ENCODE data around the gene CBX5.
"Not testable (repeated sequence)": the region's sequence is repeated elsewhere in the genome, so short reads cannot be mapped to it uniquely, and the experiment has no call there.

Gene CBX5

GRCh38 chr12:54279632-54280467 is at the start of gene CBX5:
TSS of gene CBX5 (minus strand) at chr12:54280122. CDS start at chr12:54257650, 22,472 bp downstream.
- DNase-seq (ENCODE audit: low read depth in 2 of 2), result peak; percentile 99

GRCh38 chr12:54328595-54329337 is 48.8 kb upstream of the CBX5 start:
- DNase-seq (ENCODE audit: low read depth in 2 of 2), result no peak

- DNase-seq (ENCODE audit: low read depth in 2 of 2), result not testable (repeated sequence)
Measured at GRCh38 chr12:54325442-54326109, 45.7 kb upstream of the CBX5 start.

GRCh38 chr12:54324617-54325441 is 44.9 kb upstream of the CBX5 start, which contains the start of gene COPZ1:
TSS of gene COPZ1 (plus strand) at chr12:54325131. CDS start at chr12:54325164, 33 bp downstream.
- DNase-seq (ENCODE audit: low read depth in 2 of 2), result peak; percentile 79 to 95

GRCh38 chr12:54321363-54321762 is 41.4 kb upstream of the CBX5 start:
- no peak for DNase-seq (ENCODE audit: low read depth in 2 of 2)

GRCh38 chr12:54312309-54312708 is 32.4 kb upstream of the CBX5 start:
- not testable (repeated sequence) for DNase-seq (ENCODE audit: low read depth in 2 of 2)

- DNase-seq (ENCODE audit: low read depth in 2 of 2), result no peak
Measured at GRCh38 chr12:54311051-54311450, 31.1 kb upstream of the CBX5 start.

- no peak for DNase-seq (ENCODE audit: low read depth in 2 of 2)
Measured at GRCh38 chr12:54306925-54307741, 27.2 kb upstream of the CBX5 start.

- DNase-seq (ENCODE audit: low read depth in 2 of 2), result no peak
Measured at GRCh38 chr12:54304187-54304810, 24.4 kb upstream of the CBX5 start.

GRCh38 chr12:54303640-54304039 is 23.7 kb upstream of the CBX5 start:
- no peak for DNase-seq (ENCODE audit: low read depth in 2 of 2)

GRCh38 chr12:54301428-54302048 is 21.6 kb upstream of the CBX5 start:
- DNase-seq (ENCODE audit: low read depth in 2 of 2), result no peak

GRCh38 chr12:54300732-54301427 is 21.0 kb upstream of the CBX5 start, which contains the start of gene NFE2:
TSS of gene NFE2 (minus strand) at chr12:54301015. CDS start at chr12:54295248, 5,767 bp downstream.
- DNase-seq (ENCODE audit: low read depth in 2 of 2), result no peak

- DNase-seq (ENCODE audit: low read depth in 2 of 2), result no peak
Measured at GRCh38 chr12:54300225-54300731, 20.4 kb upstream of the CBX5 start.

- no peak for DNase-seq (ENCODE audit: low read depth in 2 of 2)
Measured at GRCh38 chr12:54299515-54300224, 19.7 kb upstream of the CBX5 start.

GRCh38 chr12:54298904-54299303 is 19.0 kb upstream of the CBX5 start:
- no peak for DNase-seq (ENCODE audit: low read depth in 2 of 2)

GRCh38 chr12:54296393-54297099 is 16.6 kb upstream of the CBX5 start:
- DNase-seq (ENCODE audit: low read depth in 2 of 2), result no peak

GRCh38 chr12:54294953-54295566 is 15.1 kb upstream of the CBX5 start:
- no peak for DNase-seq (ENCODE audit: low read depth in 2 of 2)
